ENCODE results near the gene RASGRP3. TPM values are rescaled to one million over a fixed set of nuclear protein-coding genes. Genes with fewer than 3 reads are reported as not detected.
"Not testable (repeated sequence)": the region's sequence is repeated elsewhere in the genome, so short reads cannot be mapped to it uniquely, and the experiment has no call there.

Gene RASGRP3
- total RNA-seq, 4 donors from 2014 or later: 2.4 to 15.8 (median 4.3) TPM

DNA sequence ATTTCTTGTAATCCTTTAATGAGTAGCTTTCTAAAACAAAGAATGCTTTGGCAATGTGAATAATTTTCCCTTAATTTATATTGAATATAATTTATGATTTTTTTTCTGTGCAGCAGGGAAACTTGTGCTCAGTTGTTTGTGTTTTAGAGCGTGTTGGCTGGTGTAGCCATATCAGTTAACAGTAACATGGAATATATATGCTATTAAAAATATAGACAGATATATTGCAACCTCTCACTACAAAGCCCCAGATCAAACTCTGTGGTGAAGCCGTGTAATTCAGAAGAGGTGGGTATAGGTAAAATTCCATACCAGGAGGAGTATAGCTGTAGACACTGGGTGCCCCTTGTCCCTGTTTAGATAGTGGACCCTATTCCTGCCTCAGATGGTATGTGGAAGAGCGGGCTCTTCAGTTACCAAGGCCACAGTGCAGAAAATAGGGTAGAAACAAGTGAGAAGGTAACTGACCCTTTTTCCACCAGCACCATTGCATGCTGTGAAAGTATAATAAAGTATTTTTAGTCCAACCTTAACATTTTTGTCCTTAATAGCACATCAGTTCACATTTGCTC, 18.1 kb upstream of the RASGRP3 start:
- 83 to 92% methylated on average over 3 of the region's 3 CpGs for WGBS, 2 donors
- intact Hi-C loops (cut with DNase I; ENCODE audit: low total_unique reads): no loop called here
- no peak overlapping the region for H3K4me3 ChIP-seq (ENCODE audit: low read depth, poor library complexity, severe bottlenecking)
- TF ChIP-seq, protein P1, sequence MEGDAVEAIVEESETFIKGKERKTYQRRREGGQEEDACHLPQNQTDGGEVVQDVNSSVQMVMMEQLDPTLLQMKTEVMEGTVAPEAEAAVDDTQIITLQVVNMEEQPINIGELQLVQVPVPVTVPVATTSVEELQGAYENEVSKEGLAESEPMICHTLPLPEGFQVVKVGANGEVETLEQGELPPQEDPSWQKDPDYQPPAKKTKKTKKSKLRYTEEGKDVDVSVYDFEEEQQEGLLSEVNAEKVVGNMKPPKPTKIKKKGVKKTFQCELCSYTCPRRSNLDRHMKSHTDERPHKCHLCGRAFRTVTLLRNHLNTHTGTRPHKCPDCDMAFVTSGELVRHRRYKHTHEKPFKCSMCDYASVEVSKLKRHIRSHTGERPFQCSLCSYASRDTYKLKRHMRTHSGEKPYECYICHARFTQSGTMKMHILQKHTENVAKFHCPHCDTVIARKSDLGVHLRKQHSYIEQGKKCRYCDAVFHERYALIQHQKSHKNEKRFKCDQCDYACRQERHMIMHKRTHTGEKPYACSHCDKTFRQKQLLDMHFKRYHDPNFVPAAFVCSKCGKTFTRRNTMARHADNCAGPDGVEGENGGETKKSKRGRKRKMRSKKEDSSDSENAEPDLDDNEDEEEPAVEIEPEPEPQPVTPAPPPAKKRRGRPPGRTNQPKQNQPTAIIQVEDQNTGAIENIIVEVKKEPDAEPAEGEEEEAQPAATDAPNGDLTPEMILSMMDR (IDR thresholded peaks at IDR 0.05): no peak
- no peak for TF ChIP-seq POLR2A (IDR thresholded peaks at IDR 0.05)
- DNase-seq (ENCODE audit: low spot score in 2 of 2): no peak

DNA sequence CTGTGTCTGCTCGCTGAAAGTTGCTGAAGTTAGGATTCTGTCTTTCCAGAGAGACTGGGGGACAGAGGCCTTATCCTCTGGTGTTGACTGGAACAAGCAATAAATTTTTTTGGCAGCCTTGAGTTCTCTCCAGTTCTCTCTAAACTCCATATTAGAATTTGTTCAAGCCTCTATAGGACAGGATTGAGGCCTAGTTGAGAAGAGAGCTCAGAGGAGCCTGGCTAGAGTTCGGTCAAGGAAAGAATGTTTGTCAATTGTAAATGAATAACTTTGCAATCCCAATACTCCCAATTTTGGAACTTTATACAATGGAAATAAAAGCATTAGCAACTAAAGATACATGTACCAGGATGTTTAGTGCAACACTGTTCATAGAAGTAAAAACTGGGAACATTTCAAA, 16.7 kb upstream of the RASGRP3 start:
- WGBS, 2 donors: 95 to 98% methylated on average over 2 of the region's 2 CpGs
- DNase-seq (ENCODE audit: low spot score in 2 of 2): no peak
- TF ChIP-seq POLR2A (IDR thresholded peaks at IDR 0.05): no peak
- TF ChIP-seq, protein P1 (IDR thresholded peaks at IDR 0.05): no peak
- no peak overlapping the region for H3K4me3 ChIP-seq (ENCODE audit: low read depth, poor library complexity, severe bottlenecking)
- intact Hi-C loops (cut with DNase I; ENCODE audit: low total_unique reads): no loop called here

DNA sequence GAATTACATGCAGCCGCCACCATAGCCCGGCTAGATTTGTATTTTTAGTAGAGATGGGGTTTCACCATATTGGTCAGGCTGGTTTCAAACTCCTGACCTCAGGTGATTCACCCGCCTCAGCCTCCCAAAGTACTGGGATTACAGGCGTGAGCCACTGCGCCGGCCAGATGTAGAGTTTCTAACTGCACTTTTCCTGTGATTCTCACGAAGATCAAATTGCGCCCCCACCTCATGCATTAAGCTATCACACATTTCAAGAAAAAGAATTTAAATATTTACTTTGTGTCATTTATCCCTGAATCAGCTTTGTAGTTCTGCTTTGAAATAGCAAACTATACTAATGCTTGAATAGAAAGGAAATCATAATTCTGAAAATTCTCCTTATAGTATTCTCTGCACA, 13.9 kb upstream of the RASGRP3 start:
- 95% methylated on average over 8 of the region's 8 CpGs for whole genome bisulfite sequencing, 2 donors
- H3K4me3 ChIP-seq (ENCODE audit: low read depth, poor library complexity, severe bottlenecking); DNase-seq (ENCODE audit: low spot score in 2 of 2); intact Hi-C loops (cut with DNase I; ENCODE audit: low total_unique reads): not testable (repeated sequence)

DNA sequence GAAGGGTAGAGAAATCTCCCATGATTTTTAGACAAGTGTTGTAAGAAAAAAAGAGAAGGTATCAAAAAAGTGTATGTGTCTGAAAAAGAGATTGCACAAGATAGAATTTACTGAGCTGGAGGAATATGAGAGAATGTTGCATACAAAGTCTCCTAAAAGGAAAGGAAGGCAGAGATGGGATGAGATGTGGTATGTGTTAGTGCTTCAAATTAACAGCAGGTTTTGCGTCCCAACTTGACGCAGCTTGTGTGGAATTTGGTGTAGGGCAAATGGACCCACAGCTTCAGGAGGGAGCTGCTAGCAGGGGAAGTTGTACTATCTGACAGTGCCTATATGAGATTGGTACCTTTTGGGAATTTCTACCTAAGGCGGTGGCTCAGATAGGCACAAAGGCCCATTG, 9.0 kb upstream of the RASGRP3 start:
- DNase-seq (ENCODE audit: low spot score in 2 of 2): no peak
- intact Hi-C loops (cut with DNase I; ENCODE audit: low total_unique reads): no loop called here
- TF ChIP-seq, protein P1 (IDR thresholded peaks at IDR 0.05): no peak
- no peak for TF ChIP-seq POLR2A (IDR thresholded peaks at IDR 0.05)

DNA sequence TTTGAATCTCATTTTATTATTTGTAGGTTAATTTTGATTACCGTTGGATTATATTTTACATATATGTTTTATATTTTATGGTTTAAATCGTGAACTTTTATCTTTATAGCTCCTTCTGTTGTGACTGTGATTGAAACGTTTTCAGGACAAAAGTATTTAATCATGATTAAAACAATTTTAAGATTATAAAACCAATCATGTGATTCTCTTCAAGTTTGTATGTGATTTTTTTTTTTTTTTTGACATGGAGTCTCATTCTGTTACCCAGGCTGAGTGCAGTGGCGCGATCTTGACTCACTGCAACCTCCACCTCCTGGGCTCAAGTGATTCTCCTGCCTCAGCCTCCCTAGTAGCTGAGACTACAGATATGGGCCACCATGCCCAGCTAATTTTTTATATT, 7.2 kb upstream of the RASGRP3 start:
- intact Hi-C loops (cut with DNase I; ENCODE audit: low total_unique reads): no loop called here
- 89 to 94% methylated on average over 5 of the region's 5 CpGs for WGBS, 2 donors
- no peak overlapping the region for H3K4me3 ChIP-seq (ENCODE audit: low read depth, poor library complexity, severe bottlenecking)
- TF ChIP-seq, protein P1 (IDR thresholded peaks at IDR 0.05): no peak
- TF ChIP-seq POLR2A (IDR thresholded peaks at IDR 0.05): no peak
- DNase-seq (ENCODE audit: low spot score in 2 of 2): no peak

More for the DNA sequence above, 9.0 kb upstream of the RASGRP3 start:
- H3K4me3 ChIP-seq (ENCODE audit: low read depth, poor library complexity, severe bottlenecking): no peak overlapping the region
- 64 to 66% methylated on average over 3 of the region's 3 CpGs for WGBS, 2 donors

DNA sequence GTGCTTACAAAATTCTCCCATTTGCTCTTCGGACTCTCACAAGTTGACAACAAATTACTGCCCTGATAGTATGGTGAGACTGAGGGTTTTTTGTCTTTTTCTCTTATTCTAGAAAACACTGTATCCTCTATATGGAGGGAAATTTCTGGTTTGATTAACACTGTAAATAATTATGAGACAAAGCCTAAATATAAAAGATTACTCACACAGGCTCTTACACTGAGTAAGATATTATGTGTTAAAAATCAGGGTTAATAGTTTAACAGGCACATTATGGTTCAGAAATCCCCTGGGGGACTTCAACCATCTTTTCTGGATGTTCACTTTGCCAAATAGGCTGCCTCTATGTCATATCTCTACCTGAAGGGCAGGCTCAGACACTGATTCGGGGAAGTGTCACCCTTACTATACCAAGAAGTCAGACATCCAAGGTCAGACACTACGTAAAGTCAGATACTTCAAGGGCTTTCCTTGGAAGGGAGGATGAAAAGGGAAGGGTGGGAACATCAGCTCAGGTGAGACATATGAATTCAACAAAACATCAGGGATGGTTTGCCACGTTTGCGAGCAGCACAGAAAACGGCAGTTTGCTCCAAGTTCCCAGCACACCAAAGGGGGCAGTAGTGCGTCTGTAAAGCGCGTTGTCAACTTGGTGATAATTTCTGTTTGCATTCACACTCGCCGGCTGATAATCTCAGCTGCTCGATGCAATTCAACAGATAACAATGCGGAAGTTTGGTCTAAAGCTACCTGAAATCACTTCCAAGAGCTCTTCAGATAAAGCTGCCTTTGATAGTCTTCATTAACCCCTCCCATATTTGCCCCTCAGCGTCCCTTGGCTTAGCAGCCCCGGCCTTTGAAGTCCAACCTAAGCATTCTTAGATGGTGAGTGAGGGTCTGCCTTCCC, 972 bp upstream of the RASGRP3 start:
- TF ChIP-seq, protein P1 (IDR thresholded peaks at IDR 0.05): peak in 1 of 3 donors; percentile 27
- TF ChIP-seq POLR2A (IDR thresholded peaks at IDR 0.05): no peak
- WGBS, 2 donors: 11 to 12% methylated on average over 15 of the region's 15 CpGs
- DNase-seq (ENCODE audit: low spot score in 2 of 2): peak; percentile 75 to 95
- H3K4me3 ChIP-seq (ENCODE audit: low read depth, poor library complexity, severe bottlenecking): peak overlapping the region; percentile 48
- intact Hi-C loops (cut with DNase I; ENCODE audit: low total_unique reads): no loop called here

Data from lower leg skin (tissue), 4 donors.